Adrenal gland (tissue), 5 donors: ENCODE data around the gene DSG4.

Experiments
- CTCF ChIP-seq, 6 experiments: fragments of 450-650 bp in 4 of 6; fragments of 200-600 bp in 2 of 6; sonication (generic) in 1 of 6; IDR thresholded peaks; 1 replicate in 5 of 6; 2 replicates in 1 of 6; pipeline versions ENCODE4 v1.5.1 to v1.8.0; 2016 to 2021; ENCODE audit warnings: antibody characterized with exemption in 6 of 6, mild to moderate bottlenecking in 2 of 6, moderate library complexity in 1 of 6
- POLR2A ChIP-seq, 2 donors: fragments of 450-650 bp; IDR thresholded peaks; one replicate each; pipeline ENCODE4 v1.6.1; 2017; ENCODE audit warnings: antibody characterized with exemption in 2 of 2, mild to moderate bottlenecking in 2 of 2, moderate library complexity in 1 of 2
- donor health status: DM: no; HTN: no; CAD: no.

GRCh38 chr18:31447530-31448191 is 71.1 kb downstream of the DSG4 start, which contains the start of gene DSG3:
- no peak for TF ChIP-seq CTCF (IDR thresholded peaks at IDR 0.05)
- no peak for TF ChIP-seq POLR2A (IDR thresholded peaks at IDR 0.05)
